GM18907 (cell line): Measurements from ENCODE around the gene RASGRP2.
"Not testable (repeated sequence)": the region's sequence is repeated elsewhere in the genome, so short reads cannot be mapped to it uniquely, and the experiment has no call there.

Experiments
- ATAC-seq: cut with Tn5 transposase; IDR thresholded peaks from one replicate; pipeline ENCODE4 v1.9.1; 2021; ENCODE audit warnings: mild to moderate bottlenecking, moderate library complexity; ENCODE audit not compliant: unreplicated experiment

Gene RASGRP2

GRCh38 chr11:64701956-64702355 lies 42.0 kb downstream of the RASGRP2 start:
- ATAC-seq, result not testable (repeated sequence)

GRCh38 chr11:64698427-64698826 lies 45.5 kb downstream of the RASGRP2 start:
- ATAC-seq, result no peak

- no peak for ATAC-seq
Measured at GRCh38 chr11:64697663-64698375, 46.1 kb downstream of the RASGRP2 start.

GRCh38 chr11:64696045-64696444 lies 47.9 kb downstream of the RASGRP2 start:
- no peak for ATAC-seq

- ATAC-seq, result no peak
Measured at GRCh38 chr11:64695548-64695947, 48.4 kb downstream of the RASGRP2 start.

GRCh38 chr11:64694821-64695365 lies 49.0 kb downstream of the RASGRP2 start:
- no peak for ATAC-seq

- no peak for ATAC-seq
Measured at GRCh38 chr11:64694026-64694755, 49.8 kb downstream of the RASGRP2 start.

GRCh38 chr11:64692764-64693331 lies 51.1 kb downstream of the RASGRP2 start:
- no peak for ATAC-seq

GRCh38 chr11:64691543-64691942 lies 52.4 kb downstream of the RASGRP2 start:
- ATAC-seq, result no peak

- ATAC-seq, result no peak
Measured at GRCh38 chr11:64690235-64690634, 53.7 kb downstream of the RASGRP2 start.

GRCh38 chr11:64688534-64688982 lies 55.4 kb downstream of the RASGRP2 start:
- peak; percentile 78 for ATAC-seq

GRCh38 chr11:64687643-64688533 lies 56.1 kb downstream of the RASGRP2 start:
- no peak for ATAC-seq

- no peak for ATAC-seq
Measured at GRCh38 chr11:64687204-64687603, 56.7 kb downstream of the RASGRP2 start.

- ATAC-seq, result no peak
Measured at GRCh38 chr11:64686466-64687170, 57.3 kb downstream of the RASGRP2 start.

GRCh38 chr11:64685536-64685935 lies 58.4 kb downstream of the RASGRP2 start:
- ATAC-seq, result no peak

- no peak for ATAC-seq
Measured at GRCh38 chr11:64684357-64684756, 59.6 kb downstream of the RASGRP2 start.

GRCh38 chr11:64681171-64681570 lies 62.8 kb downstream of the RASGRP2 start:
- no peak for ATAC-seq

- ATAC-seq, result no peak
Measured at GRCh38 chr11:64679846-64680245, 64.1 kb downstream of the RASGRP2 start.

- ATAC-seq, result no peak
Measured at GRCh38 chr11:64677441-64678023, 66.4 kb downstream of the RASGRP2 start.
